ENCODE results near the gene TRIM5.

TRIM5 gene

GRCh38 chr11:5624489-5625279, 60.2 kb downstream of the TRIM5 start, which contains the start of gene TRIM34:
TRIM34 (plus strand) TSS chr11:5625001; CDS start chr11:5632332, 7,331 bp downstream.
- peak; percentile 59 for DNase-seq (ENCODE audit: low spot score)

DNA sequence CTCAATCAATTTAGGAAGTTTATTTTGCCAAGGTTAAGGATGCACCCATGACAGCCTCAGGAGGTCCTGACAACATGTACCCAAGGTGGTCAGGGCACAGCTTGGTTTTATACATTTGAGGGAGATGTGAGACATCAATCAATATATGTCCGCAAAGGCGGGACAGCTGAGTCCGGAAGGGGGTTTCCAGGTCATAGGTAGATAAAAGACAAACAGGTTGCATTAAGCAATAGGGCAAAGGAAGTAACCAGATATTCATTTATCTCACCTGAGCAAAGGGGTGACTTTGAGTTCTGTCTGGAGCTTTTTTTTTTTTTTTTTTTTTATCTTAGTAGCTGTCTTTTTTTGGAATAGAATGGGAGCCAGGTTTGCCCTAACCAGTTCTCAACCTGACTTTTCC, 62.1 kb downstream of the TRIM5 start:
- DNase-seq (ENCODE audit: low spot score), result no peak

DNA sequence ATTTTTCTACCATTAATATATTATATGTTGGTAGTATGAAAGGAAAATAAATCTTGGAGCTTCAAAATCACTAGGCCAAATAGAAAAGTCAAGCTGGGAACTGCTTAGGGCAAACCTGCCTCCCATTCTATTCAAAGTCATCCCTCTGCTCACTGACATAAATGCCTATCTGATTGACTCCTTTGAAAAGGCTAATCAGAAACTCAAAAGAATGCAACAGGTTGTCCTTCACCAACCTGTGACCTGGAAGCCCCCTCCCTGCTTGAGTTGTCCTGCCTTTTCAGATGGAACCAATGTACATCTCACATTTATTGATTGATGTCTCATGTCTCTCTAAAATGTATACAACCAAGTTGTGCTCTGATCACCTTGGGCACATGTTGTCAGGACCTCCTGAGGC, 63.3 kb downstream of the TRIM5 start:
- no peak for DNase-seq (ENCODE audit: low spot score)

DNA sequence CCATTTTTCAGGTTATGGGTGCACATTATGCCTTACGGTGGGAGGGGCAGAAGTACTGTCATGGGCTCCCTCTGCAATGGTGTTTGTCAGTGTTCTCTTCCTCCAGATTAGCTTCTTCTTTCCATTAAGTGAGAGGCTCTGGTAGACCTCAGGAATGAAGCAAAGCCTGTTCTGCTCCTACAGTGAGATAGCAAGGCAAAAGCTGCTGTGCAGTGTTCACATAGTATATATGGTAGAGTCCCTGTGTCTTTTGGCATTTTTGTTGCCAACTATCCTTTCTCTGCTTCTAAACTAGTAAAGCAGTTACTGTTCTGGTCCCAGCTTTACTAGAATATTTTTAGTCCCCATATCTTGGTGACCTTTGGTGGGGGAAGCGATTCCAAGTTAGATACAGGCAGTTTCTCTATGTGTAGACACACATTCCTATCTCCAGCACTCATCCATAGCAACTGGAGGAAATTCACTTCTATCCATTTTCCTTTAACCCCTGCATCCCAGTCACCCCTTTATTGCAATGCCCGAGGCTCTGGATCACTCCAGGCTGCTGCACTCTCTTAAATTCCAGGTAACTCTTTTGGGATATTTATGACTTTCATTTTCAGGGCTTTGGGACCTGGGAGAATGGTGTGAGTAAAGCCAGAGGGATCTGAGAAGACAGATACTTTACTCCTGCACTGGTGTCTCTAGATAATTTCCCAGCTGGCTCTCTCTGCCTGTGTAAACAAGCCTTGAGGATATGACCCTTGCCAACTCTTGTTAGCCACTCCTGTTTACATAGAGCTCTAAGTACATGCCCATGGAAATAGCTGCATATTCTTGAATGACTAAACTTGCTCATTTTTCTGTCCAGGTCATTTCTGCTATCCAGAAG, 64.0 kb downstream of the TRIM5 start:
- no peak for DNase-seq (ENCODE audit: low spot score)

DNA sequence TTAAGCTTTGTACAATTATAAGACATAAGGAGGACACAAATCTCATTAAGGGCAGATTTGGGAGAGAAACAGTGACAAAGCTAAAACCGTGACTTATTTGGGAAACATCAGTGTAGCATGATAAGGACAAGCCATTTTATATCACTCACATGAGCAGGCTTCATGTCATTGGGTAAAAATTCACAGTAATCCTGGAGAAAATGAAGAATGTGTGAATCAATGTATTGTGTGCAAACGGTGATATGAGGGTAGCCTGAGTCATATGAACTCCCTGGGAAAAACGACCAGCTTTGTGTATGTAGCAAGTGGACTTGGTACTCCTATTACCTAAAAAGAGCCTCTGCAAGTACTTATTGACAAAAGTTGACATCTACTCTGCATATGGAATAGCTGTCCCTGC, 66.1 kb downstream of the TRIM5 start:
- DNase-seq (ENCODE audit: low spot score), result no peak
